Measurements from ENCODE around the gene ZNF10.

Gene ZNF10

GRCh38 chr12:133130038-133130807 lies at the start of gene ZNF10, which contains the start of gene ZNF891:
TSS of gene ZNF10 (plus strand) at chr12:133130627. CDS start at chr12:133144493, 13,866 bp downstream.
TSS of gene ZNF891 (minus strand) at chr12:133130274. CDS start at chr12:133121918, 8,356 bp downstream.
- DNase-seq = peak; percentile 97

DNA sequence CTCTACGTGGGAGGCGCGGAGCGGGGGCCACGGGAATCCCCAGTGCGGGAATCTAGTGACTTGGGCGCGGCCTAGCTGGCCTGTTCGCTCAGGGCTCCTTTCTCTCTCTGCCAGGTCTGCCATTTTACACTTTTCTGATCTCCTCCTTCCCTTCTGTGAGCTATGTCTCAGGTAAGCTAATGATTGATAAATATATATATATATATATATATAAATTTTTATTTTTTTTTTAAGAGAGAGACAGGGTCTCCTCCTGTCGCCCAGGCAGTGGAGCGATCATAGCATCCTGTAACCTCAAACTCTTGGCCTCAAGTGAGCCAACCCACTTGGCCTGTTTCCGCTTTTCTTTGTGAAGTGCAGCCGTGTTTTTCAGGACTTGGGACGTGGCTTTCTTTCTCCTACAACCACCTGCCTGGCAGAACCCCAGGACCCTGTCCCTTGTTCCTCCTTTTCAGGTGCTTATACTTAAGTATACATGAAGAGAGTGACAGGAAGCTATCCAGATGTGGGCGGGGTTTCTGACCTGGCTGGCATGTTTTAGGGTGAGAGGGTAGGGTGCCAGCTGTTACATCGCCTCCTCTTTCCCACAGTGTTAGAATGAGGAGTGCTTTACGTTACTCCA lies 49.2 kb upstream of the ZNF10 start:
- DNase-seq = no peak

DNA sequence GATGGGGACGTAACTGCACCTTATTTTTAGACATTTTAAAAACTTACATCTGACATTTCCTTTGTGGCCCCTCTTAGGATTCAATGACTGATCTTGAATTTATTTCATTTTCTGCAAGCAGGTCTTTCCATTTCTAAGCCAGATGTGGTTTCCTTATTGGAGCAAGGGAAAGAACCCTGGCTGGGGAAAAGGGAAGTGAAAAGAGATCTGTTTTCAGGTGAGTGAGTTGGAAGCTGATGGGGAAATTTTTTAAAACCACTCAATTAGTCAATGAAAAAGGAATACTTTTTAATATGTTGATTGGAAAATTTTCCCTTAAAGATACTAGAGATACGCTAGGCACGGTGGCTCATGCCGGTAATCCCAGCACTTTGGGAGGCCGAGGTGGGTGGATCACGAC lies 47.1 kb upstream of the ZNF10 start:
- no peak for DNase-seq

DNA sequence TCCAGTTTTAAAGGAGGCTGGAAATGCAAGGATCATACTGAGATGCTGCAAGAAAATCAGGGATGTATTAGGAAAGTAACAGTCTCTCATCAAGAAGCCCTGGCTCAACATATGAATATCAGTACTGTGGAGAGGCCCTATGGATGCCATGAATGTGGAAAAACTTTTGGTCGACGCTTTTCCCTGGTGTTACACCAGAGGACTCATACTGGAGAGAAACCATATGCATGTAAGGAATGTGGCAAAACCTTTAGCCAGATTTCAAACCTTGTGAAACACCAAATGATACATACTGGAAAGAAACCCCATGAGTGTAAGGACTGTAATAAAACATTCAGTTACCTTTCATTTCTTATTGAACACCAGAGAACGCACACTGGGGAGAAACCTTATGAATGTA lies 24.8 kb upstream of the ZNF10 start:
- no peak for DNase-seq

GRCh38 chr12:133106253-133106652 lies 24.2 kb upstream of the ZNF10 start:
- peak; percentile 9 for DNase-seq

DNA sequence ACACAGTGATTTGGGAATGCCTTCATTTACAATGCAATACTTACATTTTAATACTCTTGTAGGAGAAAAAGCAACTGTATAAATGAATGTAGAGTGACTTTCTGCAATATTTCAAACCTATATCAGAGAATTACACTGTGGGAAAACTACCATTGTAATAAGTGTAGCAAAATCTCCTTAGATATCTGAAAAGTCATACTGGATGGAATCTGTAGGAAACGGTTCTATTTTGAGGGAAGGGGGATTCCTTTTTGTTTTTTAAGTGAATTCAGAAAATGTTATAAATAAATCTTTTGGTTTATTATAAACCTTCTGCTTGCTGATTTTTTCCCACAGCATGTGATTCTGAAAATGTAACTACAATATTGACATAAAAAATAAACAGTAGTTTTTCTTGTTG lies 23.3 kb upstream of the ZNF10 start:
- DNase-seq = no peak

- DNase-seq = no peak
Observed at GRCh38 chr12:133108150-133108549, 22.3 kb upstream of the ZNF10 start.

DNA sequence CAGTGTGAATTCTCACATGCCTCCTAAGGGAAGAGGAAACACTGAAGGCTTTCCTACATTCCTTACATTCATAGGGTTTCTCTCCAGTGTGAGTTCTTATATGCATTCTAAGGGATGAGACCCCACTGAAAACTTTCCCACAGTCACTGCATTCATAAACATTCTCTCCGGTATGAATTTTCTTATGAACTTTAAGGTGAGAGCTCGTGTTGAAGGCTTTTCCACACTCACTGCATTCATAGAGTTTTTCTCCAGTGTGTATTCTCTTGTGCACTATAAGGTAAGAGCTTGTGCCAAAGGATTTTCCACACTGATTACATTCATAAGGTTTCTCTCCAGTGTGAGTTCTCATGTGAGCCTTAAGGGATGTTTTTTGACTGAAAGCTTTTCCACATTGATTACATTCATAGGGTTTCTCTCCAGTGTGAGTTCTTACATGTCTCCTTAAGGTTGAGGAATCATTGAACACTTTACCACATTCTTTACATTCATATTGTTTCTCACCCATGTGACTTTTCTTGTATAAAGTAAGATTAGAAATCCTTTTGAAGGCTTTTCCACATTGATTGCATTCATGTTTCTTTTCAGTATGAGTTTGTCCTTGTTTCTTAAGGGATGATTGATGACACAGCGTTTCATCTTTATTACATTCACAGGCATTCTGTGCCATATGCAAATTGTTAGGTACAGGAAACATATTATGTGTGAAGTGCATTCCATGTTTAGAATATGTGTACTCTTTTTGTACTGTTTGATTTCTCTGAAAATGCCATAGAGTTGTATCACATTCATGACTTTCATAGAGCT lies 9.8 kb upstream of the ZNF10 start:
- DNase-seq = no peak

GRCh38 chr12:133124674-133125073 lies 5.8 kb upstream of the ZNF10 start:
- DNase-seq = no peak

DNA sequence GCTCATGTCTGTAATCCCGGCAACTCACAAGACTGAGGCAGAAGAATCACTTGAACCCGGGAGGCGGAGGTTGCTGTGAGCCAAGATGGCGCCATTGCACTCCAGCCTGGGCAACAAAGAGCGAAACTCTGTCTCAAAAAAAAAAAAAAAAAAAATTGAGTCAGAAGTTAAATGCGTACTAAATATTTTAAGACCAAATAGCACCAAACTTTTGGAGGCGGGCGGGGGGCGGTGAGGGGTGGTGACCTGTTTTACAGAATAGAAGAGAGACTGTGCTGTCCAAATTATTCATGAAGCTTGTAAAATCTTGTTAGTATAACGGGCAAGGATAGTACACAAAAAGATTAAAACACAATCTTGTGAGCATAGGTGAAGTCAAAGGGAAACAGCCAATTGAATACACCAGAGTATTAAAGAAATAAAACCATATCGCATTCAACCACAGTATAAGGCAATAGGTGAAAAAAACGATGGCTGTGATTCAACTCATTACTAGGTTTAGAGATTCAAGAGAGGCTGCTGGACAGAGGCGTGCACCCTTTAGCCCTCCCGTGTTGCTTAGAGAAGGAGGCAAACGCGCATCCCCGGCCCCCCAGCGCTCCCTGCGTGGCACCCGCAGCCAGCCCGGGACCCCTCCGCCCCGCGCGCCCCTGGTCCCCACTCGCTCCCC lies 924 bp upstream of the ZNF10 start:
- peak; percentile 3 for DNase-seq

DNA sequence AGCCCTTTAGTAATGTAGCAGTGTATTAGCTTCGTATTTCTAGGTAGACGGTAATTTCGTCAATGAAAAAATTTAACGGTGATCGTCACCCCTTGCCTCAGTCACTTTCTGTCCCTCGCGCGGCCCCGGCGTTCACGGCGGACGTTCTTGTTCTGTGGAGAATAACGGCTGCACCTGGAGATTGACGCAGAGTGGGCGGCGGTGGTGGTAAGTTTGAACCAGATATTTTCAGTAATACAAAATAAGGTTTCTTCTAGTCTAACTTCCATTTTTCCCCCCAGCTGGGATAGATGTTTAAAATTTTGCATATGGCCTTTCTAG lies 341 bp downstream of the ZNF10 start:
- peak; percentile 9 for DNase-seq

DNA sequence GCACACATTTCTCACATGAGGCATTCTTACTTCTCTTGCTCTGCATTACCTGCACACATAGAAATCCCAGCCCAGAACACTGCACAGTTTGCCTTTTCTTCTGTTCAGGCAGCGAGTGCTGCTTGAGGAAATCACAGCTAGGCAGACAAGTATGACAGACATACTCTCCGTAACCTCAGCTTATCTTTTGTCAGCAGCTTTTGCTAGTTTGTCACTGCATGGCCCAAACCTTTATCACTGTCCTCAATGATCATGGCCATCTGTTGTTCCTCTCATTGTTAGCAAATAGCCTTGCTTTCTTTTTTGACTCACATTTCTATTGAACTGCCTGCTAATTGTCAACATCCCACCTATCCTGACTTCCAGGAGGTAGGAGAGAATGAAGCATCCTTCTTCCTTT lies 5.3 kb downstream of the ZNF10 start:
- DNase-seq = no peak

DNA sequence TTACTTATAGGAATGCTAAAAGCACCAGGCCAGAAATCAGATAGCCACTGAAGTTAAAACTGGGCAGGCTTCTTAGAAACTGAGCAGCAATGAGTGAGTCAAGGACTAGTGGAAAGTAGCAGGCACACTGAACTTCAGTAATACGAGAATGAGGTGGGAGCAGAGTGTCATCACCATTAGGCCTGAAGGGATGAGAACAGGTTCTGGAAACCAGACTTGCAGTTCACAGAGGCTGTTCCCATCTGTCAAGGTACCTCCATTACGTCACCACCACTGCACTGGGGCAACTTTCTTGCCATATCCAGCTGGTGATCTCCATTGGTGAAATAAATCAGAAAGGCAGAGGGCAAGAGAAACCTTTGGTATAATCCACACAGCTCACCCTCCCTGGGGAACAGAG lies 15.6 kb downstream of the ZNF10 start:
- no peak for DNase-seq

DNA sequence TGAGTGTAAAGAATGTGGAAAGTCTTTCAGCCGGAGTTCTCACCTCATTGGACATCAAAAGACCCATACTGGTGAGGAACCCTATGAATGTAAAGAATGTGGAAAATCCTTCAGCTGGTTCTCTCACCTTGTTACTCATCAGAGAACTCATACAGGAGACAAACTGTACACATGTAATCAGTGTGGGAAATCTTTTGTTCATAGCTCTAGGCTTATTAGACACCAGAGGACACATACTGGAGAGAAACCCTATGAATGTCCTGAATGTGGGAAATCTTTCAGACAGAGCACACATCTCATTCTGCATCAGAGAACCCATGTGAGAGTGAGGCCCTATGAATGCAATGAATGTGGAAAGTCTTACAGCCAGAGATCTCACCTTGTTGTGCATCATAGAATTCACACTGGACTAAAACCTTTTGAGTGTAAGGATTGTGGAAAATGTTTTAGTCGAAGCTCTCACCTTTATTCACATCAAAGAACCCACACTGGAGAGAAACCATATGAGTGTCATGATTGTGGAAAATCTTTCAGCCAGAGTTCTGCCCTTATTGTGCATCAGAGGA lies 25.8 kb downstream of the ZNF10 start:
- no peak for DNase-seq

GRCh38 chr12:133165776-133166175 lies 35.3 kb downstream of the ZNF10 start:
- DNase-seq = no peak

- no peak for DNase-seq
Observed at GRCh38 chr12:133172491-133172890, 42.1 kb downstream of the ZNF10 start.

GRCh38 chr12:133174901-133175300 lies 44.5 kb downstream of the ZNF10 start:
- DNase-seq = no peak

DNA sequence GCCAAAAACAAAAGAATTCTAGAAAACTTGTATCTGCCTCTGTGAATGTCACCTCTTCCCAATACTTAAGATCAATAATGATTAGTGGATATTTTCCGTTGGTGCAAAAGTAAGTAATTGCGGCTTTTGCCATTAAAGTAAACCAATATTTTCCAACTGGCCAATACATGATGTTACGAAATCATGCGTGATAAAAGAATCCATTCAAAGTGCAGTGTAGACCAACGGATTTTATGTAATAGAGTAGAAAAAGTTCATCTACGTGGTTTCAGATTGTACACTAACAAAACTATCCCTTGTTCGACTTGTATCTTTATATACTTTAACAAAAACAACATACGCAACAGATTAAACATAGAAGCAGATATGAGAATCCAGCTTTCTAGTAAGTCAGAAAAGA lies 50.2 kb downstream of the ZNF10 start:
- no peak for DNase-seq

GRCh38 chr12:133181238-133181959 lies 51.0 kb downstream of the ZNF10 start, which contains the start of gene ZNF268:
TSS of gene ZNF268 (plus strand) at chr12:133181495. CDS start at chr12:133181998, 503 bp downstream.
- peak; percentile 96 for DNase-seq

GRCh38 chr12:133190176-133190575 lies 59.7 kb downstream of the ZNF10 start:
- no peak for DNase-seq

- DNase-seq = no peak
Observed at GRCh38 chr12:133192847-133193246, 62.4 kb downstream of the ZNF10 start.

DNA sequence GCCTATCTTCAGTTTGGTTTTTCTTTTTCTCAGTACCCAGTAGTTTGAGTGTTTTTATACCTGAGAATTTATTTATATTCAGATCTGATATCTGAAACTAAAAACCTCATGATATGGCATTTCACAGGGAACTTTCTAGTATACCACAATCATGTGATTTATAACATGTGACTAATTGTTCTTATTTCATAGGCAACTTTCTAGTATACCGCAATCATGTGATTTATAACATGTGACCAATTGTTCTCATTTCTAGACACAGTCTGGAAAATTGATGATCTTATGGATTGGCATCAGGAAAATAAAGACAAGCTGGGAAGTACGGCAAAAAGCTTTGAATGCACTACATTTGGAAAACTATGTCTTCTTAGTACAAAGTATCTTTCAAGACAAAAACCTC lies 71.5 kb downstream of the ZNF10 start:
- DNase-seq = no peak

Data from suppressor macrophage treated with lipopolysaccharide for 4 hours (primary cell).